ENCODE results near the gene WNT7A.

The WNT7A gene

DNA sequence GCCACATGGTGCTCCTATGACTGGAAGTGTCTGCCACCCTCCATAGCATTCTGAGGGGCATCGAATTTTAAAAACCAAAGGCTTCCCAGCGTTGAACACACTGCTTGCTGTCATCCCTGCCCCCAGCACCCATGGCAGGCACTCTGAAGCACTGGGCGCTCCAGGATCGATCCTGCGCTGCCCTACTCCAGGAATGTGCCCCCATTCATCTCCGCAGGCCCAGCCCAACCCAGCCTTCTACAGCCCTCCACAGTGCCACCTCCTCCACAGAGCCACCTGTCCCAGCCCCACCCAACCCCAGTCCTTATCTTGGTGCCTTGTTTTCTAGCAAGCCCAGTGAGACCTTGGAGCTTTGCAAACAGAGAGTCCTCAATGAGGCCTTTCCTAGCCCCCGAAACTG lies 52.2 kb downstream of the WNT7A start:
- Histone ChIP-seq H3K9me3 (ENCODE audit: control insufficient read depth, low read length) (no peaks in the 10 kb centered on the region), H3K27ac (ENCODE audit: insufficient read depth, low read depth, low read length, poor library complexity, severe bottlenecking) (no peak overlapping the region), H3K27me3 (ENCODE audit: control insufficient read depth, insufficient read depth, low read length, poor library complexity, severe bottlenecking) (no peaks in the 10 kb centered on the region), H3K4me3 (ENCODE audit: insufficient read depth, low read depth, low read length) (no peak overlapping the region), H3K4me1 (ENCODE audit: control insufficient read depth, insufficient read depth, low read length) (peaks cover 20% of the 10 kb centered on the region), H3K36me3 (ENCODE audit: control insufficient read depth, insufficient read depth, low read length) (no peaks in the 10 kb centered on the region)
- 92 to 93% methylated on average over 7 of the region's 7 CpGs for WGBS, 2 experiments

DNA sequence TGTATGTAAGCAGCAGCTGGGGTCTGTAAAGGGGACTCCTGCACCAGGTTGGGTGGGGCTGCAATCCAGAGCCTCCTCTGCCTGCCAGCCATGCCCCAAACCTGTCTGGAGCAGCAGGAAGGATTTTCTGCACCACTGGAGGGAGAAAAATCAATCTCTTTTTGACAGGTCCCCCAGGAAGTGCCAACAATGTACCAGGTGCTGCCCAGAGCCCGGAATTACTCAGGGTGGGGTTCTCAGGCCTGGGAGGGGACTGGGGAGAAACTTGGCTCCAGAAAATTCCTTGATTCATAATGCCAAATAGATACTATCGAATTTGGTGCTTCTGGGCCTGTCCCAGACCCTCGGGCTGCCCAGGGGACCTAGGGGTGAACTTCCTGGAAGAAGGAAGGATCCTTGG lies 52.6 kb downstream of the WNT7A start:
- WGBS, 2 experiments = 85 to 88% methylated on average over 3 of the region's 3 CpGs
- peaks cover 20% of the 10 kb centered on the region for H3K4me1 ChIP-seq (ENCODE audit: control insufficient read depth, insufficient read depth, low read length)
- no peak overlapping the region for H3K27ac ChIP-seq (ENCODE audit: insufficient read depth, low read depth, low read length, poor library complexity, severe bottlenecking)
- no peaks in the 10 kb centered on the region for H3K27me3 ChIP-seq (ENCODE audit: control insufficient read depth, insufficient read depth, low read length, poor library complexity, severe bottlenecking)
- H3K36me3 ChIP-seq (ENCODE audit: control insufficient read depth, insufficient read depth, low read length) = no peaks in the 10 kb centered on the region
- H3K4me3 ChIP-seq (ENCODE audit: insufficient read depth, low read depth, low read length) = no peak overlapping the region
- H3K9me3 ChIP-seq (ENCODE audit: control insufficient read depth, low read length) = no peaks in the 10 kb centered on the region

DNA sequence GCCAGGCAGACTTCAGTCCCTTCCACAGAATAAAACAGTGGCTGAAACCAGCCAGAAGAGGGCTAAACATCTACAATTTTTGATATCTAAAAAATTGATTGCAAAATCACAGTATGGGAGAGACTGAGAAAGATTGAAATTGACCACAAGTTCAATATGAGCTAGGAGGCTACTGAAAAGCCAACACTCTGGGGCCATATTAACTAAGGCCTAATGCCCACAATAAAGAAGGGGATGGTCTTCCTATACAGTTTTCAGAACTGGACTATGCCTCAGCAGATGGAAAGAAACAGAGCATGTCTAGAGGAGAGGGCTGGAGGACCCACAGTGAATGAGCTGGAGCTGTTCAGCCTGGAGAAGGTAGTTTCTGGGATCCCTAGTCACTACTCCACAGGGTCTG lies 53.2 kb downstream of the WNT7A start:
- Histone ChIP-seq H3K27ac (ENCODE audit: insufficient read depth, low read depth, low read length, poor library complexity, severe bottlenecking) (no peak overlapping the region), H3K4me3 (ENCODE audit: insufficient read depth, low read depth, low read length) (no peak overlapping the region), H3K36me3 (ENCODE audit: control insufficient read depth, insufficient read depth, low read length) (no peaks in the 10 kb centered on the region), H3K27me3 (ENCODE audit: control insufficient read depth, insufficient read depth, low read length, poor library complexity, severe bottlenecking) (no peaks in the 10 kb centered on the region), H3K9me3 (ENCODE audit: control insufficient read depth, low read length) (no peaks in the 10 kb centered on the region), H3K4me1 (ENCODE audit: control insufficient read depth, insufficient read depth, low read length) (peaks cover 20% of the 10 kb centered on the region)

DNA sequence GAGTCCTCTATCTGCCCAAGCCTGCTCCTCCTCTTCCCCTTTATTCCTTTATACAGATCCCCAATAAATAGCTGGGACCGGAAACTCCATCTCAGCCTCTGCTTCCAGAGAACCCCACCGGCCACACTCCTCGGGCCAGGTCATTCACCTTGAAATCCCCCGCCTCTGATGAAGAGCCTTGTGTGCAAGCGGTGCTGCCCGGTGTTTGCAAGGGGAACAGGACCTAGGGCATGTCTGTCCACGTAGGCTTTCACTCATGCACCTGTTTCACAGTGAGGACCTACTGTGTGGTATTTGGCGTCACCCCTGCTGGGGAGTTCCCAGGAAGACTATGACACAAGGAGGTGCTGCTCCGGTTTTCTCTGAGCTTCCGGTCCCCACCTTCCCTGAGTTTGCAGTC lies 54.0 kb downstream of the WNT7A start:
- H3K4me3 ChIP-seq (ENCODE audit: insufficient read depth, low read depth, low read length) = no peak overlapping the region
- H3K36me3 ChIP-seq (ENCODE audit: control insufficient read depth, insufficient read depth, low read length) = no peaks in the 10 kb centered on the region
- no peak overlapping the region for H3K27ac ChIP-seq (ENCODE audit: insufficient read depth, low read depth, low read length, poor library complexity, severe bottlenecking)
- 93 to 94% methylated on average over 10 of the region's 10 CpGs for whole genome bisulfite sequencing, 2 experiments
- H3K4me1 ChIP-seq (ENCODE audit: control insufficient read depth, insufficient read depth, low read length) = peaks cover 20% of the 10 kb centered on the region
- H3K9me3 ChIP-seq (ENCODE audit: control insufficient read depth, low read length) = no peaks in the 10 kb centered on the region
- H3K27me3 ChIP-seq (ENCODE audit: control insufficient read depth, insufficient read depth, low read length, poor library complexity, severe bottlenecking) = no peaks in the 10 kb centered on the region

DNA sequence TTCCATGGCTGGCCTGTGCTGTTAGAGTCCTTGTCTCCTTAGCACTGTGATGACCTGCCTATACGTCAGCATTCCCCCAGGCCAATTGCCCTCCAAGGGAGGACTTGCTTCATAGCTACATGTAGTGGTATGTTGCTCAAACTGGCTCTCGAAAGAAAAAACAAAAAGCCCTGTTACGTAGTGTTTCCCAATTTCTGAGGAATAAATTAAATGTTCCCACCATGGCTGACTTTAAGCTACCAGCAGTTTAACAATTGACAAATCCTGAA lies 54.6 kb downstream of the WNT7A start:
- 86 to 92% methylated on average over 3 of the region's 3 CpGs for WGBS, 2 experiments
- H3K36me3 ChIP-seq (ENCODE audit: control insufficient read depth, insufficient read depth, low read length) = no peaks in the 10 kb centered on the region
- H3K27ac ChIP-seq (ENCODE audit: insufficient read depth, low read depth, low read length, poor library complexity, severe bottlenecking) = no peak overlapping the region
- H3K4me3 ChIP-seq (ENCODE audit: insufficient read depth, low read depth, low read length) = no peak overlapping the region
- no peaks in the 10 kb centered on the region for H3K9me3 ChIP-seq (ENCODE audit: control insufficient read depth, low read length)
- peaks cover 20% of the 10 kb centered on the region for H3K4me1 ChIP-seq (ENCODE audit: control insufficient read depth, insufficient read depth, low read length)
- no peaks in the 10 kb centered on the region for H3K27me3 ChIP-seq (ENCODE audit: control insufficient read depth, insufficient read depth, low read length, poor library complexity, severe bottlenecking)

DNA sequence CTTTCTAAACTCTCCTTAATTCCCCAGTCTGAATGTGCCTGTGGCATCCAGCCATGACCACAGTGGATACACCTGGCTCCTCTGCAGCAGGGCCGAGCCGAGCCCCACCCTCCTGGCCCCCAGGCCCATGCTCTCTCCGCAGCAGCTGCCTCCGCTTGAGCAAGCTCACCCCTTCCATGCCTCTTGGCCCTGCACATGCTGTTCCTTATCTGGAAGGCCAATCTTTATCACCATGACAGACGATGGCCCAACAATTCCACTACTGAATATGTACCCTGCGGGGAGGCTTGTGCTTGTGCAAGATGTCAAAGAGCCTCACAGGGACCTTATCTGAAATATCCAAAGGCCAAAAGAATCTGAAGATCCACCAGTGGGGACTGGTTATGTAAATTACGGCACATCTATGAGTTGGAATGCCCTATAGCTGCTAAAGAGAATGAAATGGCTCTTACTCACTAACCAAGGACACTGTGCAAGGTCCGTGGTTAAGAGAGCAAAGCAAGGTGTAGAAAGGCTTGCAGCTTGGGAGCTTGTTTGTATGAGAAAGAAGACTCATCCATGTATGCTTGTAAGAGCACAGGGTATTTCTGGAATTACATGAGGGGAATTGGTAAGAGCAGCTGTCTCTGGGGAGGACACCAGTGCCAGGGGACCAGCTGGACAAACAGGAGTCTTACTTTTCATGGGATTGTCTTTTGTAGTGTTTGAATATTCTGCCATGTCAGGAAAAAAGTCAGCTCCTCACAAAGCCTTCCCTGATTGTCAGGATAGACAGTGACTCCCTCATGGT lies 55.2 kb downstream of the WNT7A start:
- H3K4me3 ChIP-seq (ENCODE audit: insufficient read depth, low read depth, low read length) = no peak overlapping the region
- H3K4me1 ChIP-seq (ENCODE audit: control insufficient read depth, insufficient read depth, low read length) = peaks cover 20% of the 10 kb centered on the region
- H3K27me3 ChIP-seq (ENCODE audit: control insufficient read depth, insufficient read depth, low read length, poor library complexity, severe bottlenecking) = no peaks in the 10 kb centered on the region
- no peaks in the 10 kb centered on the region for H3K36me3 ChIP-seq (ENCODE audit: control insufficient read depth, insufficient read depth, low read length)
- no peak overlapping the region for H3K27ac ChIP-seq (ENCODE audit: insufficient read depth, low read depth, low read length, poor library complexity, severe bottlenecking)
- H3K9me3 ChIP-seq (ENCODE audit: control insufficient read depth, low read length) = no peaks in the 10 kb centered on the region
- 88 to 93% methylated on average over 8 of the region's 8 CpGs for WGBS, 2 experiments

DNA sequence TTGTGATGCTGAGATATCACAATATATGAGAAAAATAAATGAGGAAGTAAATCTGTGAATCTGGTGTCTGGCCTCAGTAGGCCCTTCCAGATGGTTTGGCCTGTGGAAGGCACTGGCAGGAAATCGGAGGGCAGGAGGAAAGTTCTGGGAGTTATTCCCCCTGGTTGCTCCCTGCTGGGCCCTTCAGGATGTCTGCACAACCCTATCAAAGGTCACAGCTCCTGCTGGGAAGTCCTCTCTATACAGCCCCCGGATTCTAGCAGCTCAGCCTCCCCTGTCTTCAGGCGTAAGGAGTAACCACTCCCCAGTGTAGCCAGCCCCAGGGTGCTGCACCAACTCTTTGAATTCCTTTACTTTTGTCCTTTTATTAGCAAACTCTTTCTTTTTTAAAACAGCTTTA lies 56.2 kb downstream of the WNT7A start:
- Histone ChIP-seq H3K27ac (ENCODE audit: insufficient read depth, low read depth, low read length, poor library complexity, severe bottlenecking) (no peak overlapping the region), H3K9me3 (ENCODE audit: control insufficient read depth, low read length) (no peaks in the 10 kb centered on the region)
- WGBS, 2 experiments = 68 to 69% methylated on average over 3 of the region's 3 CpGs

DNA sequence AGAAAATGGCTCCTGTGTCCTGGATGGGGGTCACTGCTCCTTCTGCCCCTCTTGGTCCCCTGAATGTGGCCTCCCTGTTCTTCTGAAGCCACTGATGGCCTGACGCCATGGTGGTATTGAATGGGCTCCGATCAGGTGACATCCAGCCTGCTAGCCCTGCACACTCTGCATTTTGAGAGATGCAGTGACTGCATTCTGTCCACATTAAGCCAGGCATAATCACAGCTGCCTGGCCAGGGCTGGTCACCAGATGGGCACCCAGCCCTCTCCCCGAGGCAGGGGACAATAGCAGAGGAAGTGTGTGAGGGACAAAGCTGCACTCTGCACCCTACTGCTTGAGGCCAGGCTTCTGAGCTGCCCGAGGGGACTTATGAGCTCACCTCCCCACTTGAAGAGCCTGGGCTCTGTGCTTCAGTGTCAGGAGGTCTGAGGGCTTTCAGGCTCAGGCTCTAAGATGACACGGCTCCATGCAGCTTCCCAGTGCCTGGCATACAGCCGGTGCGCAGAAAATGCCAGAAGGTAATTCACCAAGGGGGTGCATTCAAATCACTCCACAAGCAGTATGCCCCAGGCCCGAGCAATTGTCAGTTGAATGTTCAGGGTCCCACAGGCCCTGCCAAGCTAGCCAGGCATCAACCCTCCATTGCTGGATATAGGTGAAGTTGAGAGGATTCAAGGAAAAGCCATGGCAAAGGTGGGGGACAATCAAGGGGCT lies 56.8 kb downstream of the WNT7A start:
- Histone ChIP-seq H3K4me3 (ENCODE audit: insufficient read depth, low read depth, low read length) (no peak overlapping the region), H3K9me3 (ENCODE audit: control insufficient read depth, low read length) (no peaks in the 10 kb centered on the region), H3K4me1 (ENCODE audit: control insufficient read depth, insufficient read depth, low read length) (peaks cover 20% of the 10 kb centered on the region), H3K27ac (ENCODE audit: insufficient read depth, low read depth, low read length, poor library complexity, severe bottlenecking) (no peak overlapping the region), H3K36me3 (ENCODE audit: control insufficient read depth, insufficient read depth, low read length) (no peaks in the 10 kb centered on the region), H3K27me3 (ENCODE audit: control insufficient read depth, insufficient read depth, low read length, poor library complexity, severe bottlenecking) (no peaks in the 10 kb centered on the region)
- WGBS, 2 experiments = 91 to 93% methylated on average over 8 of the region's 8 CpGs

More for the DNA sequence above, 56.2 kb downstream of the WNT7A start:
- H3K27me3 ChIP-seq (ENCODE audit: control insufficient read depth, insufficient read depth, low read length, poor library complexity, severe bottlenecking) = no peaks in the 10 kb centered on the region
- H3K4me1 ChIP-seq (ENCODE audit: control insufficient read depth, insufficient read depth, low read length) = peaks cover 20% of the 10 kb centered on the region
- no peak overlapping the region for H3K4me3 ChIP-seq (ENCODE audit: insufficient read depth, low read depth, low read length)
- H3K36me3 ChIP-seq (ENCODE audit: control insufficient read depth, insufficient read depth, low read length) = no peaks in the 10 kb centered on the region

DNA sequence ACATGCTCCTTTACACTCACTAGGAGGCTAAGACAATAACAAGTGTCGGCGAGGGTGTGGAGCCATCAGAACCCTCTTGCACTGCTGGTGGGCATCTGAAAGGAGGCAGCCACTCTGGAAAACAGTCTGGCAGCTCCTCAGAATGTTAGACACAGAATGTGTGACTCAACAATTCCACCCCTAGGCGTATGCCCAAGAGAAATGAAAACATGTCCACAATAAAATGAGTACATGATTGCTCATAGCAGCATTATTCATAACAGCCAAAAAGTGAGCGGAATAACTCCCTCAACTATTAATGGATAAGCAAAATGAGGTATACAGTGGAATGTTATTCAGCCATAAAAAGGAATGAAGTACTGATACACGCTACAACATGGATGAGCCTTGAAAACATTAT lies 57.8 kb downstream of the WNT7A start:
- Histone ChIP-seq H3K36me3 (ENCODE audit: control insufficient read depth, insufficient read depth, low read length) (no peaks in the 10 kb centered on the region), H3K4me3 (ENCODE audit: insufficient read depth, low read depth, low read length) (no peak overlapping the region), H3K9me3 (ENCODE audit: control insufficient read depth, low read length) (no peaks in the 10 kb centered on the region), H3K4me1 (ENCODE audit: control insufficient read depth, insufficient read depth, low read length) (peaks cover 20% of the 10 kb centered on the region), H3K27ac (ENCODE audit: insufficient read depth, low read depth, low read length, poor library complexity, severe bottlenecking) (no peak overlapping the region), H3K27me3 (ENCODE audit: control insufficient read depth, insufficient read depth, low read length, poor library complexity, severe bottlenecking) (no peaks in the 10 kb centered on the region)
- 92 to 97% methylated on average over 5 of the region's 5 CpGs for WGBS, 2 experiments

DNA sequence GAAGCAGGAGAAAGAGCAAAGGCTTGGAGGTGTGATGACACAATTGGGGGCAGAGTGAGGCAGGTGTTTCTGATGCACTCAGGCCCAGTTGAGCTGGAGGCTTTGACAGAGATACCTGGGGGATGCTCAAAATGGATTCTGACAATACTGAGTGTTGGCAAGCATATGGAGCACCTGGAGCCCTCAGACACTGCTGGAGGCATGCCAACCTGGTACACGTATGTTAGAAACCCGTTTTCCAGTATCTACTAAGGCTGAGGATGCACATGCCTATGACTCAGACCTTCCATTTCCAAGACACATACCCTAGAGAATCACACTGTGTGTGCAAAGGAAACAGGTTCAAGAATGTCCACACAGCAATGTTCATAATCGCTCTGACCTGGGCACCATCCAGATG lies 58.7 kb downstream of the WNT7A start:
- no peaks in the 10 kb centered on the region for H3K27me3 ChIP-seq (ENCODE audit: control insufficient read depth, insufficient read depth, low read length, poor library complexity, severe bottlenecking)
- H3K36me3 ChIP-seq (ENCODE audit: control insufficient read depth, insufficient read depth, low read length) = no peaks in the 10 kb centered on the region
- WGBS, 2 experiments = 93 to 95% methylated on average over 3 of the region's 3 CpGs
- H3K27ac ChIP-seq (ENCODE audit: insufficient read depth, low read depth, low read length, poor library complexity, severe bottlenecking) = no peak overlapping the region
- H3K9me3 ChIP-seq (ENCODE audit: control insufficient read depth, low read length) = no peaks in the 10 kb centered on the region
- no peak overlapping the region for H3K4me3 ChIP-seq (ENCODE audit: insufficient read depth, low read depth, low read length)
- peaks cover 15% of the 10 kb centered on the region for H3K4me1 ChIP-seq (ENCODE audit: control insufficient read depth, insufficient read depth, low read length)

Measured in ectodermal cell (in vitro differentiated cells).